Activated naive CD8-positive, alpha-beta T cell (primary cell): ENCODE measurements around the gene CFAP99.

Source experiments
- H3K27ac Mint-ChIP-seq: one replicate; pipeline ENCODE4 v1.8.0; 2021; ENCODE audit warnings: mixed read lengths
- H3K27me3 Mint-ChIP-seq: one replicate; pipeline ENCODE4 v1.8.0; 2021; ENCODE audit warnings: mixed read lengths
- H3K36me3 Mint-ChIP-seq: one replicate; pipeline ENCODE4 v1.8.0; 2021; ENCODE audit warnings: mixed read lengths
- H3K4me1 Mint-ChIP-seq: one replicate; pipeline ENCODE4 v1.8.0; 2021; ENCODE audit warnings: low read depth, mixed read lengths
- H3K4me3 Mint-ChIP-seq: one replicate; pipeline ENCODE4 v1.8.0; 2021; ENCODE audit warnings: mild to moderate bottlenecking, mixed read lengths
- H3K9me3 Mint-ChIP-seq: one replicate; pipeline ENCODE4 v1.8.0; 2021; ENCODE audit warnings: low read depth, mixed read lengths

Gene CFAP99

GRCh38 chr4:2497931-2498330, 79.2 kb downstream of the CFAP99 start:
- Mint-ChIP-seq H3K9me3 (no peaks in the 10 kb centered on the region), H3K27me3 (no peaks in the 10 kb centered on the region), H3K36me3 (peaks cover 9% of the 10 kb centered on the region), H3K4me1 (peaks cover 6% of the 10 kb centered on the region), H3K27ac (no peak overlapping the region), H3K4me3 (no peak overlapping the region)

- Mint-ChIP-seq H3K4me3 (no peak overlapping the region), H3K27ac (peak overlapping the region; percentile 73), H3K9me3 (no peaks in the 10 kb centered on the region), H3K4me1 (peaks cover 6% of the 10 kb centered on the region), H3K36me3 (peaks cover 7% of the 10 kb centered on the region), H3K27me3 (no peaks in the 10 kb centered on the region)
These were observed 81.8 kb downstream of the CFAP99 start for GRCh38 chr4:2500547-2500946.

- Mint-ChIP-seq H3K4me1 (peaks cover 6% of the 10 kb centered on the region), H3K27ac (peak overlapping the region; percentile 46), H3K36me3 (peaks cover 7% of the 10 kb centered on the region), H3K9me3 (no peaks in the 10 kb centered on the region), H3K4me3 (no peak overlapping the region), H3K27me3 (no peaks in the 10 kb centered on the region)
These were observed 82.4 kb downstream of the CFAP99 start for GRCh38 chr4:2501034-2501594.

- no peaks in the 10 kb centered on the region for H3K9me3 Mint-ChIP-seq
- H3K27ac Mint-ChIP-seq: peak overlapping the region; percentile 73
- no peak overlapping the region for H3K4me3 Mint-ChIP-seq
- no peaks in the 10 kb centered on the region for H3K27me3 Mint-ChIP-seq
- peaks cover 4% of the 10 kb centered on the region for H3K36me3 Mint-ChIP-seq
- peaks cover 11% of the 10 kb centered on the region for H3K4me1 Mint-ChIP-seq
These were observed 85.1 kb downstream of the CFAP99 start for GRCh38 chr4:2503809-2504208.

GRCh38 chr4:2507259-2507658, 88.5 kb downstream of the CFAP99 start:
- Mint-ChIP-seq H3K36me3 (no peaks in the 10 kb centered on the region), H3K4me3 (no peak overlapping the region)

GRCh38 chr4:2507855-2508254, 89.1 kb downstream of the CFAP99 start:
- H3K27ac Mint-ChIP-seq: no peak overlapping the region
- H3K9me3 Mint-ChIP-seq: no peaks in the 10 kb centered on the region
- H3K4me3 Mint-ChIP-seq: no peak overlapping the region
- no peaks in the 10 kb centered on the region for H3K36me3 Mint-ChIP-seq
- H3K27me3 Mint-ChIP-seq: no peaks in the 10 kb centered on the region
- peaks cover 8% of the 10 kb centered on the region for H3K4me1 Mint-ChIP-seq

More at GRCh38 chr4:2507259-2507658, 88.5 kb downstream of the CFAP99 start:
- peak overlapping the region; percentile 54 for H3K27ac Mint-ChIP-seq
- peaks cover 8% of the 10 kb centered on the region for H3K4me1 Mint-ChIP-seq
- H3K27me3 Mint-ChIP-seq: no peaks in the 10 kb centered on the region
- no peaks in the 10 kb centered on the region for H3K9me3 Mint-ChIP-seq

GRCh38 chr4:2510351-2511259, 91.8 kb downstream of the CFAP99 start:
- H3K36me3 Mint-ChIP-seq: no peaks in the 10 kb centered on the region

GRCh38 chr4:2511645-2512131, 92.9 kb downstream of the CFAP99 start:
- no peaks in the 10 kb centered on the region for H3K27me3 Mint-ChIP-seq
- H3K9me3 Mint-ChIP-seq: no peaks in the 10 kb centered on the region
- peak overlapping the region; percentile 41 for H3K27ac Mint-ChIP-seq
- H3K36me3 Mint-ChIP-seq: no peaks in the 10 kb centered on the region
- peaks cover 5% of the 10 kb centered on the region for H3K4me1 Mint-ChIP-seq
- H3K4me3 Mint-ChIP-seq: no peak overlapping the region

More at GRCh38 chr4:2510351-2511259, 91.8 kb downstream of the CFAP99 start:
- Mint-ChIP-seq H3K4me1 (peaks cover 6% of the 10 kb centered on the region), H3K4me3 (no peak overlapping the region), H3K27ac (peak overlapping the region; percentile 30), H3K27me3 (no peaks in the 10 kb centered on the region), H3K9me3 (no peaks in the 10 kb centered on the region)
